T-cell (primary cell): ENCODE data around the gene FHIT. TPM values are rescaled to one million over a fixed set of nuclear protein-coding genes. Genes with fewer than 3 reads are reported as not detected.

Experiments
- ATAC-seq, 4 experiments: fragments of 200-7000 bp in 3 of 4; fragments of 150-1000 bp in 1 of 4; cut with Tn5 transposase; replicated peaks in 1 of 4; 1 replicate in 3 of 4; 2 replicates in 1 of 4; pipeline ENCODE4 v1.10.0; 2021; ENCODE audit warnings: moderate library complexity in 3 of 4, mild to moderate bottlenecking in 2 of 4, moderate number of reproducible peaks in 1 of 4
- CTCF ChIA-PET, 2 donors: fragments of 300-600 bp; sonication (Branson Sonifier 250); formaldehyde crosslinking; loops; one replicate each; lab custom pipeline; 2022; ENCODE audit warnings: antibody characterized with exemption in 2 of 2; lab: Charles Lee
- POLR2A ChIA-PET, 2 donors: fragments of 300-600 bp; sonication (Branson Sonifier 250); formaldehyde crosslinking; loops; one replicate each; lab custom pipeline; 2022; ENCODE audit warnings: antibody characterized with exemption in 2 of 2; lab: Charles Lee
- DNase-seq, 35 experiments: peaks; one replicate each; pipeline versions ENCODE4 v3.0.0 to v3.0.0-alpha.2; 2013 to 2023
- H3K27ac ChIP-seq: one replicate; pipeline ENCODE4 v1.5.1; 2013; ENCODE audit warnings: low read length
- H3K27me3 ChIP-seq, 2 experiments: replicated peaks in 1 of 2; 1 replicate in 1 of 2; 2 replicates in 1 of 2; pipeline versions ENCODE4 v1.6.1 to v1.7.0; 2013; ENCODE audit warnings: low read length in 1 of 2, mixed read lengths in 1 of 2; ENCODE audit not compliant: control insufficient read depth in 2 of 2, insufficient read depth in 2 of 2; ENCODE audit errors: extremely low read depth in 1 of 2
- H3K36me3 ChIP-seq, 2 donors: 1 replicate in 1 of 2; 2 replicates in 1 of 2; pipeline versions ENCODE4 v1.6.1 to v1.7.0; 2013; ENCODE audit warnings: low read length in 1 of 2; ENCODE audit not compliant: control insufficient read depth in 2 of 2, insufficient read depth in 1 of 2; ENCODE audit errors: extremely low read depth in 1 of 2
- H3K4me1 ChIP-seq, 2 experiments: 1 replicate in 1 of 2; 2 replicates in 1 of 2; pipeline versions ENCODE4 v1.6.1 to v1.7.0; 2013; ENCODE audit warnings: low read length in 2 of 2, mixed read lengths in 1 of 2; ENCODE audit not compliant: insufficient read depth in 2 of 2, control insufficient read depth in 1 of 2; ENCODE audit errors: extremely low read depth in 1 of 2
- H3K4me3 ChIP-seq, 2 donors: 1 replicate in 1 of 2; 2 replicates in 1 of 2; pipeline versions ENCODE4 v1.5.1 to v1.7.0; 2013; ENCODE audit warnings: mild to moderate bottlenecking in 2 of 2, low read length in 1 of 2, moderate library complexity in 1 of 2; ENCODE audit not compliant: control insufficient read depth in 1 of 2; ENCODE audit errors: extremely low read depth in 1 of 2
- H3K9me3 ChIP-seq: 2 replicates; pipeline ENCODE4 v1.7.0; 2013
- H3K27ac Mint-ChIP-seq, 2 donors: one replicate each; pipeline ENCODE4 v1.8.0; 2020 to 2021; ENCODE audit warnings: mild to moderate bottlenecking in 2 of 2, mixed read lengths in 2 of 2
- H3K27me3 Mint-ChIP-seq, 2 donors: one replicate each; pipeline ENCODE4 v1.8.0; 2021 to 2022; ENCODE audit warnings: mixed read lengths in 2 of 2
- H3K36me3 Mint-ChIP-seq: one replicate; pipeline ENCODE4 v1.8.0; 2021; ENCODE audit warnings: mixed read lengths
- H3K4me1 Mint-ChIP-seq, 3 donors: one replicate each; pipeline ENCODE4 v1.8.0; 2020 to 2022; ENCODE audit warnings: mixed read lengths in 3 of 3, mild to moderate bottlenecking in 1 of 3
- H3K4me3 Mint-ChIP-seq, 3 donors: one replicate each; pipeline ENCODE4 v1.8.0; 2020 to 2022; ENCODE audit warnings: mild to moderate bottlenecking in 3 of 3, mixed read lengths in 3 of 3, moderate library complexity in 3 of 3
- H3K9me3 Mint-ChIP-seq, 3 donors: one replicate each; pipeline ENCODE4 v1.8.0; 2020 to 2022; ENCODE audit warnings: mixed read lengths in 3 of 3
- WGBS: methylation state at CpG from one replicate; pipeline ENCODE4 v1.1.5; 2013; ENCODE audit warnings: missing lambda C conversion rate; ENCODE audit not compliant: insufficient coverage; 5-methylcytosine and 5-hydroxymethylcytosine counted together
- total RNA-seq, 35 experiments: library from RNA in 6 of 35; stranded (reverse) in 6 of 35; fragments of 120-200 nt in 1 of 35; gene quantifications; one replicate each; pipeline versions ENCODE4 v1.2.1 to v1.2.4 and lab custom pipeline; 2013 to 2026

FHIT gene
- total RNA-seq, 5 donors from 2014 or later (not counting 1 experiment from before 2014, with no cell fraction given) = 33.1 to 197 (median 78.3) TPM

DNA sequence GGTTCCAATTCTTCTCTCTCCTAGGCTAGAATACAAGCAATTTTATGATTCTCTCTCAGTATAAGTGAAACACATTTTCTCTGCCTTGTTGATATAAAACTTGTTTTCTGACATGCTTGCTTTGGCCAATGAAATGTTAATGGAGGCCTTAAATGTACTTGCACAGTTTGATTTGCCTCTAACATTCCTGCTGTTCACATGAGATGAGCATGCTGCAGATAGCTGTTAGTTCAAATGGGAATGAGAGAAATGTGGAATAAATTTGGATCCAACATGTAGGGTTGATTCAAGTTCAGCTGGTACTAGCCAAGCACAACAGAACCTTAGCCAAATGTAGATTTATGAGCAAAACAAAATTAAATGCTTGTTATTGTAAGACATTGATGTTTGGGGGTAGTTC is 32.6 kb upstream of the FHIT start:
- no peaks in the 10 kb centered on the region for H3K4me1 Mint-ChIP-seq
- CTCF ChIA-PET = no interaction called here

GRCh38 chr3:61278713-61279112 is 27.5 kb upstream of the FHIT start:
- no peaks in the 10 kb centered on the region for H3K36me3 Mint-ChIP-seq

More for the DNA sequence above, 32.6 kb upstream of the FHIT start:
- DNase-seq (no peak), ATAC-seq (no peak)
- Histone ChIP-seq H3K27ac (no peak overlapping the region), H3K4me3 (no peak overlapping the region), H3K4me1 (no peaks in the 10 kb centered on the region), H3K36me3 (no peaks in the 10 kb centered on the region), H3K9me3 (no peaks in the 10 kb centered on the region), H3K27me3 (peaks cover 0 to 3% of the 10 kb centered on the region in 2 experiments)
- no peaks in the 10 kb centered on the region for H3K36me3 Mint-ChIP-seq
- no peaks in the 10 kb centered on the region for H3K9me3 Mint-ChIP-seq
- H3K27me3 Mint-ChIP-seq = peaks cover 4 to 5% of the 10 kb centered on the region in 2 donors
- H3K4me3 Mint-ChIP-seq = no peak overlapping the region
- H3K27ac Mint-ChIP-seq = no peak overlapping the region
- POLR2A ChIA-PET = no interaction called here

GRCh38 chr3:61277411-61277810 is 26.2 kb upstream of the FHIT start:
- no peaks in the 10 kb centered on the region for H3K9me3 ChIP-seq
- H3K36me3 ChIP-seq = no peaks in the 10 kb centered on the region
- no peaks in the 10 kb centered on the region for H3K36me3 Mint-ChIP-seq
- no peaks in the 10 kb centered on the region for H3K9me3 Mint-ChIP-seq
- no peaks in the 10 kb centered on the region for H3K27me3 ChIP-seq
- H3K27ac Mint-ChIP-seq = no peak overlapping the region
- H3K27ac ChIP-seq = no peak overlapping the region
- DNase-seq (no peak), ATAC-seq (no peak)
- ChIA-PET POLR2A (interaction anchor here in 1 of 2 donors (0.6 kb wide), 1 partner anchor 1076 kb away, joined by 4 read pairs; no protein-coding TSS in a partner anchor), CTCF (no interaction called here)
- H3K27me3 Mint-ChIP-seq = peaks cover 5 to 12% of the 10 kb centered on the region in 2 donors
- WGBS = no CpG with 5 or more reads among the region's 2 CpGs
- H3K4me3 Mint-ChIP-seq = no peak overlapping the region
- H3K4me1 ChIP-seq = no peaks in the 10 kb centered on the region
- no peaks in the 10 kb centered on the region for H3K4me1 Mint-ChIP-seq
- no peak overlapping the region for H3K4me3 ChIP-seq

More at GRCh38 chr3:61278713-61279112, 27.5 kb upstream of the FHIT start:
- no peak for ATAC-seq
- Histone ChIP-seq H3K9me3 (no peaks in the 10 kb centered on the region), H3K4me3 (no peak overlapping the region), H3K4me1 (no peaks in the 10 kb centered on the region), H3K36me3 (no peaks in the 10 kb centered on the region), H3K27ac (no peak overlapping the region), H3K27me3 (no peaks in the 10 kb centered on the region)
- 100% methylated on average over 2 of the region's 2 CpGs for WGBS
- ChIA-PET CTCF (no interaction called here), POLR2A (no interaction called here)
- peaks cover 0 to 7% of the 10 kb centered on the region in 2 donors for H3K27me3 Mint-ChIP-seq
- H3K9me3 Mint-ChIP-seq = no peaks in the 10 kb centered on the region
- H3K4me1 Mint-ChIP-seq = no peaks in the 10 kb centered on the region
- no peak overlapping the region for H3K4me3 Mint-ChIP-seq
- H3K27ac Mint-ChIP-seq = no peak overlapping the region
- no peak for DNase-seq

GRCh38 chr3:61269435-61269834 is 18.2 kb upstream of the FHIT start:
- peaks cover 0 to 3% (median 0%) of the 10 kb centered on the region in 3 donors for H3K9me3 Mint-ChIP-seq
- peaks cover 5 to 10% of the 10 kb centered on the region in 2 donors for H3K27me3 Mint-ChIP-seq
- H3K27ac Mint-ChIP-seq = no peak overlapping the region
- ATAC-seq (no peak), DNase-seq (no peak)
- no peaks in the 10 kb centered on the region for H3K36me3 Mint-ChIP-seq
- H3K27ac ChIP-seq = no peak overlapping the region
- H3K4me3 ChIP-seq = no peak overlapping the region
- H3K9me3 ChIP-seq = no peaks in the 10 kb centered on the region
- CTCF ChIA-PET = no interaction called here
- POLR2A ChIA-PET = no interaction called here
- no peak overlapping the region for H3K4me3 Mint-ChIP-seq
- no peaks in the 10 kb centered on the region for H3K27me3 ChIP-seq
- H3K4me1 ChIP-seq = no peaks in the 10 kb centered on the region
- WGBS = 95% methylated on average over 2 of the region's 6 CpGs
- no peaks in the 10 kb centered on the region for H3K36me3 ChIP-seq
- H3K4me1 Mint-ChIP-seq = no peaks in the 10 kb centered on the region

DNA sequence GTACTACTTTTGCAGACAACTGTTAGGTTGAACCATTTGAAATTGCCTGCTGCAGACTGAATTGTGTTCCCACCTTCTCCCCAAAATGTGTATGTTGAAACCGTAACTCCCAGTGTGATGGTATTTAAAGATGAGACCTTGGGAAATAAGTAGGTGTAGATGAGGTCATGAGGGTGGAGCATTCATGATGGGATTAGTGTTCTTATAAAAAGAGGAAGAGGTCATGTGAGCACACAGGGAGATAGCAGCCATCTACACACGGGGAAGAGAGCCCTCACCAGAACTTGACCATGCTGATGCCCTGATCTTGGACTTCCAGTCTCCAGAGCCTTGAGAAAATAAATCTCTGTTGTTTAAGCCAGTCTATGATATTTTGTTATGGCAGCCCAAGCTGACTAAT is 17.4 kb upstream of the FHIT start:
- peaks cover 6 to 10% of the 10 kb centered on the region in 2 donors for H3K27me3 Mint-ChIP-seq
- H3K4me3 Mint-ChIP-seq = no peak overlapping the region
- peaks cover 0 to 3% (median 0%) of the 10 kb centered on the region in 3 donors for H3K9me3 Mint-ChIP-seq
- H3K36me3 Mint-ChIP-seq = no peaks in the 10 kb centered on the region
- H3K27ac Mint-ChIP-seq = no peak overlapping the region
- 67% methylated on average over 1 of the region's 2 CpGs for WGBS
- Histone ChIP-seq H3K27me3 (peaks cover 0 to under 1% of the 10 kb centered on the region in 2 experiments), H3K36me3 (no peaks in the 10 kb centered on the region), H3K4me3 (no peak overlapping the region), H3K9me3 (no peaks in the 10 kb centered on the region), H3K4me1 (no peaks in the 10 kb centered on the region), H3K27ac (no peak overlapping the region)
- ChIA-PET CTCF (no interaction called here), POLR2A (interaction anchor here in 1 of 2 donors (0.7 kb wide), 1 partner anchor 916 kb away, joined by 3 read pairs; no protein-coding TSS in a partner anchor)
- DNase-seq = no peak
- ATAC-seq = no peak
- no peaks in the 10 kb centered on the region for H3K4me1 Mint-ChIP-seq

- no peaks in the 10 kb centered on the region for H3K36me3 ChIP-seq
- ATAC-seq = no peak
- peaks cover 0 to 7% of the 10 kb centered on the region in 2 experiments for H3K27me3 ChIP-seq
- H3K9me3 ChIP-seq = no peaks in the 10 kb centered on the region
- Mint-ChIP-seq H3K27ac (no peak overlapping the region), H3K9me3 (peaks cover 3 to 7% (median 4%) of the 10 kb centered on the region in 3 donors), H3K4me1 (no peaks in the 10 kb centered on the region), H3K27me3 (peaks cover 5 to 9% of the 10 kb centered on the region in 2 donors), H3K36me3 (no peaks in the 10 kb centered on the region), H3K4me3 (no peak overlapping the region)
- ChIA-PET CTCF (no interaction called here), POLR2A (no interaction called here)
- H3K4me1 ChIP-seq = no peaks in the 10 kb centered on the region
- H3K27ac ChIP-seq = no peak overlapping the region
- 100% methylated on average over 1 of the region's 2 CpGs for WGBS
- DNase-seq = no peak
- no peak overlapping the region for H3K4me3 ChIP-seq
Observed at GRCh38 chr3:61264281-61264680, 13.0 kb upstream of the FHIT start.

DNA sequence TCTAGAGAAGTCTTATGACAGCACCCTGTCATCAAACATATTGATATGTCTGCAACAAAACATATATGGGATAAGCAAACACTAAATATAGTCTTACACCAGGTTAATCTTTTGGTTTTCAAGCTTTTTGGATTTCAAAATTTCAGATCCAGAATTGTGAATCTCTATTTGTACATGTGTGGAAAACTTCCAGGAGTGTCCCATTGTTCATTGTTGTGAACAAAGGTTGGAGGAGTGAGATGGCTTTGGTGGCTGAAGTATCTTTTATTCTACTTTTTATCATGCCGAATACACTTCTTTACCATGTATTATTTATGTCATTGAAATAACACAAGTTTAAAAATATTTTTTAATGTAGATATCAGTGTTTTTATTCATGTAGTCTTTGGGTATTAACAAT is 5.9 kb upstream of the FHIT start:
- Mint-ChIP-seq H3K27me3 (peaks cover 5 to 9% of the 10 kb centered on the region in 2 donors), H3K4me1 (peaks cover under 1 to 3% (median 1%) of the 10 kb centered on the region in 3 donors), H3K4me3 (no peak overlapping the region), H3K36me3 (no peaks in the 10 kb centered on the region), H3K27ac (no peak overlapping the region), H3K9me3 (peaks cover 0 to 7% (median 4%) of the 10 kb centered on the region in 3 donors)
- no peak for DNase-seq
- POLR2A ChIA-PET = no interaction called here
- Histone ChIP-seq H3K4me1 (no peaks in the 10 kb centered on the region), H3K27me3 (no peaks in the 10 kb centered on the region), H3K4me3 (no peak overlapping the region), H3K27ac (no peak overlapping the region), H3K9me3 (no peaks in the 10 kb centered on the region), H3K36me3 (no peaks in the 10 kb centered on the region)
- WGBS = no CpG with 5 or more reads among the region's 1 CpG
- CTCF ChIA-PET = no interaction called here
- no peak for ATAC-seq
